HG02852 (cell line): Measurements from ENCODE around the gene ESRP2.
A peak's percentile ranks its signal among the peaks of the same experiment; 100 is the strongest.

ENCODE experiments used
- ATAC-seq: cut with Tn5 transposase; IDR thresholded peaks from one replicate; pipeline ENCODE4 v1.9.1; 2021; ENCODE audit warnings: mild to moderate bottlenecking, moderate library complexity; ENCODE audit not compliant: unreplicated experiment

ESRP2 gene

DNA sequence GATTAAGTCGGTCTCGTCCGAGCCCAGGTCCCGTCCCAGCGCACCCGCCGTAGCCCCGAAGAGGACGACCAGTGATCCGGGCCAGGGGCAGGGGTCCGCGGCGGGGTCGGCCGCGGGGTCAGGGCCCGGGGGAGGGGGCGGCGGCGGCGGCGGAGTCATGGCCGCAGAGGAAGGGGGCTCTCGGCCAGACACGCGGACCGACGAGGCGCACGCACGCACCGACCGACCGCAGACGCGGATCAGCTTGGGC lies at the start of gene ESRP2:
Gene ESRP2 (minus strand): TSS at position 241 of the 250 bp plus-strand sequence. CDS start 82 bp downstream, at position 159.
- no peak for ATAC-seq

DNA sequence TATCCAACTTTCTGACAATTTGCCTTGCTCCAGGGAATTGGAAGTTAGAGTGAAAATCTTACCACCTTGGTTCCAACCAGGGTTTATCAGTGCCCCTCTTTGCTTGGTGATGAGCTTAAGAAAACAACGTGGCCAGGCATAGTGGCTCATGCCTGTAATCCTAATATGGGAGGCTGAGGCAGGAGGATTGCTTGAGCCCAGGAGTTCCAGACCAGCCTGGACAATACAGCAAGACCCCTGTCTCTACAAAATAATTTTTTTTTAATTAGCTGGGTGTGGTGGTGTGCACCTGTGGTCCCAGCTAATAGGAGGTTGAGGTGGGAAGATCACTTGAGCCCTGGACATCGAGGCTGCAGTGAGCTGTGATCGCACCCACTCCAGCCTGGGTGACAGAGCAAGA lies 49.8 kb upstream of the ESRP2 start:
- no peak for ATAC-seq

DNA sequence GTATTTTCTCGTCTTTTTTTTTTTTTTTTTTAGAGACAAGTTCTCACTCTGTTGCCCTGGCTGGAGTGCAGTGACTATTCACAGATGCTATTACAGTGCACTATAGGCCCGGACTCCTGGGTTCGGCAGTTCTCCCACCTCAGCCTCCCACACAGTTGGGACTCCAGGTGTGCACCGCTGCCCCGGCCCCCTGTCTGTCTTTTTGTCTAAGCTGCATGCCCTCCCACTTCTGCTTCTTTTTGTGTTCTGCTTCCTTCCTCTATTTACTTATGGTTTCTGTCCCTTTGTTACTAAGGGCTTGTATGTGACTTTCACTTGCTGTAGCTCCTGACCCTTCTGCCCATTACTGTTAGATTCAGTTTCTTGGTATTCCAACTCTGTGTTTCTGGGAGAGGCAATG lies 48.9 kb upstream of the ESRP2 start:
- ATAC-seq: peak; percentile 57

DNA sequence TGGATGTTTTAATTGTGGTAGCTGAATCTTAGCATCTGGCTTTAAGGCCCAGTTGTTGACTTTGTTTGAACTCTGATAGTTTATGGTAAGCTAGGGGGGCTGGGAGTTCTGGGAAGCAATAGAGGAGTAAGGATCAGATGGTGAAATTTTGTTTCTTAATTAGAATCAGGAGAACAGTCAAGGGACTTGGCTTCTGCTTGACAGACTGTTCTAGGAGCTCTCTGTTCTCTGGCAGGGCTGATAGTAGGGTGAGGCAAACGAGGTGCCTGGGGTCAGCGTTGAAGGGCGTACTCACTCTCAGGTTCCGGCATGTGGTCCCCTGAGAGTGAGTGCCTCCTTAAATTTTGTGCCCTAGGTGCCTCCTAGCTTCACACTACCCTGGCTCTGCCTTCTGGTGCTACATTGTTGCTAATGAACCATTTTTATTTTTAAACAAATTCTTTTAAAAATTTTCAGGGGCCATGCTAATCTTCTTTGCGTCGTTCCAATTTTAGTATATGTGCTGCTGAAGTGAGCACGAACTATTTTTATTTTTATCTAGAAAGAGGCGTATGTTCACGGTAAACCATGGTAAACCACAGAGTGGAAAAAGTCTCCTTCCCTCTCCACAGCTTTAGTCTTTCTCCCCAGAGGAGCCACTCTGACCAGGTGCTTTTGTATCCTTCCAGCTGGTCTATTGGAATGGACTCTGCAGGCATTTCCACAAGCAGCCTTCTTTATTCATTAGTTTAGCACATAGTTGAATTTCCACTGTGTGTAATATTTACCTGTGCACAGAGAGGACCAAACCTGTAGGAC lies 48.1 kb upstream of the ESRP2 start:
- no peak for ATAC-seq

DNA sequence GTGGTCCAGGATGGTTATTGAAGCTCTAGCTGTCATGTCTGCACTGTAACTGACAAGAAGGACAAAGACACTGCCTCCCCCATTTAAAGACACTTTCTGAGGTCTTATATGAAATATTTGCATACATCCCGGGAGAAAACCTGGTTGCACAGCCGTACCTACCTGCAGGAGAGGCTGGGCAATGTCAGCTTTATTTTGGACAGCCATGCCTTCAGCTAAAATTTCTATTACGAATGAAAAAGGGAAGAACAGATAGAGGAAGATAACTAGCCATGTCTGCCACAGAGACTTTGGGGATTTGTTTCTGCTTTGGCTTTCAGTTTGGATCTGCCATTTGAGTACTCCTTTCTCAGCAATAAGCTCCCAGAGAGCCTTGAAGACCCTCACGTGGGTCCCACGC lies 47.4 kb upstream of the ESRP2 start:
- ATAC-seq: no peak

DNA sequence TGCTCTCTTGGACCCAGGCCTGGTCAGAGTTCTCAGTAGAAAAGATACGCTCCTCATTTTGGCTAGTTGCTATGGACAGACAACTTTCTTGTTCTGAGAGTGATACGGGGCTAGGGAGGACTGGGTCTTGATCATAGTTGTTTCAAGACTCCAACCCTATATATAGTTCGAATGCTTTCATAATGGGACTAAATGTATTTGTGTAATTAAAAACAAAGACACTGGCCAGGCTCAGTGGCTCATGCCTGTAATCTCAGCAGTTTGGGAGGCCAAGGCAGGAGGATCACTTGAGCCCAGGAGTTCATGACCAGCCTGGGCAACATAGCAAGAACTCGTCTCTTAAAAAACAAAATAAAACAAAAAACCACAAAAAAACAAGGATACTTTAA lies 46.1 kb upstream of the ESRP2 start:
- no peak for ATAC-seq

DNA sequence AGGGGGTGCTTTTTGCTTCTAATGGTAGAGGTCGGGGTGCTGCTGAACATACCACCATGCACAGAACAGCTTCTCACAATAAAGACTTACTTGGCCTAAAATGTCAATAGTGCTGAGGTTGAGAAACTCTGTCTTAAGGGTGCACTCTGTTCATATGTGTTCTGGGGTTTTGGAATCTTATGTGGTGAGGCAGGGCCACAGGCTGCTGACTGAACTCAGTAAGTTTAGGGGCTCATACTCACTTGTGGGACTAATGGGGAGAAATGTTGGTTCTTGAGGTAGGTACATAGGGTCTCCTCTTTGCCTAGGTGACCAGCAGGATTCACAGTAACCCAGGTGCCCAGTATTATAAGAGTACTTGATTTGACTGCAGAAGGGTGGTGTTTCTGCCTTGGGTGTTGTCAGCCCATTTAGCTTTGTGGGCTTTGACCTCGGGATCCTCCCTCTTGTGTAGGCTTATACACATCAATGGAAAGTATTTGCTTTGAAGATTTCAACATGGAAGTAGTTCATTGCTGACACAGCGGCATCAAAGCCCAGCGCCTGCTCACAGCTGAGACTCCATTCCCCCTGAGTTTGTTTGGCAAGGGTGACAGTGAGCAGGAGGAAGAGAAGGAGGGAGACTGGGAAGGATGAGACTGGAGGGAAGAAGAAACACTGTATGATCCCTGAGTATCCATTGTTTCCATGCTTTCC lies 45.6 kb upstream of the ESRP2 start:
- ATAC-seq: no peak

DNA sequence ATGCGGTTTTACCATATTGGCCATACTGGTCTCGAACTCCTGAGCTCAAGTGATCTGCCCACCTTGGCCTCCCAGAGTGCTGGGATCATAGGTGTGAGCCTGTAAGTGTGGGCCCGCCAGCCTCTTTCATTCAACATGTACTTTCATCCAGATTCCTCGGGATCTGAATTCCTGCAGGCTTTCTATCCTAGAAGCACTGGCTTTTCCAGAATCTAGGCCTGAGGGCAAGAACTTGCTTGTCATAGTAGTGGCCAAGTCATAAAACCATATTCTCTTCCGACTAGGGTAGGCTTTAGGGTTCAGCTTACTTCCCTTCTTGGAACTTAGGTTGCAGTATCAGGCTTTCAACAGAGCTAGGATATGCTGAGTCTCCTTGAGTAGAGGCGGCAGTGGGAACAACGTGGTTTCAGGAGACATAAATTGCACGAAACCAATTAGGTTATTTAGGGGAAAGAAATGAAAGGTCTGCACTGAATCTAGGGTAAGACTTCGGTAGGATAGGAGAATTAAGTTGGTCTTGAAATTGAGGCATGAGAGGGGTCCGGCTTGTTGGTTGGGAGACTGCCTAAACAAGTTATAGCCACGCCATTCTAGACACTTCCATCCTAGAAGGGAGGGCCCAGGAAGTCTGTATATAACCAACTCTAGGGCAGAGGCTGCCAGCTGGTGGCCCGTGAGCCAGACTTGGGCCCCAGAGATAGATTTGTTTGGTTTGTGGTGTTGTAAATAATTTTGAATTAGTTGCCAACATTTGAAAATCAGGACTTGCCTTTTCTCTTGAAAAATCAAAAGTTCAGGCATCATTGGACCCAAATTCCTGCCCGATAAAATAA lies 44.0 kb upstream of the ESRP2 start:
- ATAC-seq: no peak

DNA sequence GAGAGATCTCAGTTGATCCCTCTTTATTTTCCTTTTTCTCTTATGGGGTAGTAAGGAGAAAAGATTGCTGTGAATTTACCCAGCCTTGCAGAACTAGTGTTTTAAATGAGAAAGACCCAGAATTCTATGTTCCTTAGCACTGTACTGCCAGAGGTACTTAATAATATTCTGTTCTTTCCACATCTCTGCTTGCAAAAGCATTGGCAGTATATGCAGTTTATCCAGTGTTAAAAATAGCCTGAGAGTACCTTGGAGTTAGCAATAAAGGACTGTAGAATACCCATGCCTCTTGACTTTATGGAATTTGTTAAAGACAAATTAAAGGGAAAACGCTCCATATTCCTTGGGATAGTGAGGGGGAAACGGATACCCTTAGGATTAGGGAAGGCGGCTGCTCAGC lies 40.3 kb upstream of the ESRP2 start:
- ATAC-seq: no peak

DNA sequence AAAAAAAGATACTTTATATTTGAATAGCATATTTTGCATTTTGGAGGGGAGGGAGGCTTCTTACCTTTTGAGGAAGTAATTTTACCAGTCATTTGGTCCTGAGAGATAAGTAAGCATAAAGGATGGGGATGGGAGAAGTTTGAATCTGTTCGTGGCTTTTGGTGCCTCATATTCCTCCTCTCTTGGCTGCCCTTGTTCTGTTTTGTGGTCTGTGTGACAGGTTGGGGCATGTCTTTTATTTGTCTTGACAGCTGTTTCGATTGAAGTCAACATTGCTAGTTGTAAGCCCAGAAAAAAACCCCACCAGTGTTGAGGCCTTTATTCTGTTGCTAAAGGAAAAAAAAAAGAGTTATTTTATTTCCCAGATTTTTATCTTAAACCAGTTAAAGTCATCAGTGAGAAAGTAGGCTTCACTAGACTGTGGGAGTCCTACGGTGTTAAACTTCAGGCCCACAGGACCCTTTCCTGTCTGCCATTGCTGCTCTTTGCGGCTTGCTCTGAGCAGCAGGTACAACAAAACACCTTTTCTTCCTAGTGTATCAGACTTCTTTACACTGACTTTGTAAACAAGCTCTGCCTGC lies 39.8 kb upstream of the ESRP2 start:
- peak; percentile 69 for ATAC-seq

DNA sequence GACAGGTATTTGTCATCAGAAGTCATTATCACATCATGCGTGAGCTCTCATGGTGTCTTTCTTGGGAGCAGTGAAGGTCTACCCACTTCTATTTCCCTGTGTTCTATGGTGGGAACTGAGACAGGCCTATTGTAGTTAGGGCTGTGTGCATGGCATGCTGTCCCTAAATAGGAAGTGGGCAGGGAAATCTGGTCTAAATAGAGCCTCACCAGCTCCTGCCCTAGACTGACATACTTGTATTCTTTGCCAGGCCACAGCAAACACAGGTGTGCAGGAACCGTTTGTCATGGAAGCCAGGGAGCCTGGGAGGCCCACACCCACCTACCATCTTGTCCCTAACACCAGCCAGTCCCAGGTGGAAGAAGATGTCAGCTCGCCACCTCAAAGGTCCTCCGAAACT lies 38.5 kb upstream of the ESRP2 start:
- no peak for ATAC-seq

DNA sequence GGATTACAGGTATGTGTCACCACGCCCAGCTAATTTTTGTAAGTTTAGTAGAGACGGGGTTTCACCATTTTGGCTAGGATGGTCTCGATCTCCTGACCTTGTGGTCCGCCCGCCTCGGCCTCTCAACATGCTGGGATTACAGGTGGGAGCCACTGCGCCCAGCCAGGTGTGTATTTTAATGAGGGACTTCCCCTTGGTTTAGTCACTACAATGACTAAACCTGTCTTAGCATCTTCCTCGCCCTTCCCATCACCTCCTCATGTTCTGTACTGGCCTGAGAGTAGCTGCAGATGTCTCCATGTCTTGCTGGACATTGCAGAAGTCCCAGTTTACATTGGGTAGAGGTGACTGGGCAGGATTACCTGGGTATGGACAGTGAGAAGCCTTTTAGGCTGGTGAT lies 38.0 kb upstream of the ESRP2 start:
- no peak for ATAC-seq

DNA sequence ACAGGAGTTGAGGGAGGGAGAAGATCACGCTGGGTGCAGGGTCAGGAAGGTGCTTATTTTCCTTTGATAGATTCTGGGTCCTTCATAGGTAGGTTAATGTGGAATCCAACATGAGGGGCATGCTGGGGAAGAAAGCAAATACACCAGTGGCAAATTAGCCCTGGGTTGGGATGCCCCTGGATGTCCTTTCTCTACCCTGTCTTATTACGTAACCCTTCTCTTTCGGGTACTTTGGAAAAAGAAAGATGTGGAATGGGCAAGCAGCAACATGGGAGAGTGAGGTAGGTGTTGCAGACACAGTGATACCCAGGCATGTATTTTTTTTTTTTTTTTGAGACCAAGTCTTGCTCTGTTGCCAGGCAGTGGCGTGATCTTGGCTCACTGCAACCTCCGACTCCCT lies 37.5 kb upstream of the ESRP2 start:
- ATAC-seq: no peak

DNA sequence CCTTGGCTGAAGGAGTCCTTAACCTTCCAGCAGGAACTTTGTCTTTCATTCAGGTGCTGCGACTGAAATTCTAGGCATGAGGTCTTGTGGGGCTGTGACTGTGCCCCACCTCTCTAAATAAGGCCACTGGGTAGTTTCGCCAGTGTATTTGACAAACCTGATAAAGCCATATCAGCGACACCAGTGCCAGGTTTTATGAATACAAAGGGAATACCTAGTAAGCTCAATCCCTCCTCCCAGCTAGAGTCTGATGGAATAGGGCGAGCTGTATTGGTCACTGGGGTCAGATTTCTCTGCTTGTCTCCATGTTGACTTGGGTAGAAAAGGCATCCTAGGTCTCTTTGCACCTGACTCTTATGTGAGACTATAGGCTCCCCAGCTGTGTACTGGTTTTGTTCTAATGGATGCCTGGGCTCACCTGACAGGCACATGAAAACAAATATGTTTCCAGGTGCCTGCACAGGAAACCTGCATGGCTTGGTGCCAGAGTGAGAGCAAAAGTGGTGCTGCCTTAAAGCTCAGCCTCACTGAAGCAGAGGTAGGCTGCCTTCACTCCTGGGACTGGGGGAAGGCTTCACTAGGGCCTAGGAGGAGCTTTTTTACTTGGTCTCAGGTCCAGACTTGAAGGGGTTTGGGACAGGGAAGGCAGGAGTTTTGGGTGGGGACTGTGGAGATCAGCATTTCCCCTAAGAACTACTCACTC lies 36.7 kb upstream of the ESRP2 start:
- ATAC-seq: no peak

DNA sequence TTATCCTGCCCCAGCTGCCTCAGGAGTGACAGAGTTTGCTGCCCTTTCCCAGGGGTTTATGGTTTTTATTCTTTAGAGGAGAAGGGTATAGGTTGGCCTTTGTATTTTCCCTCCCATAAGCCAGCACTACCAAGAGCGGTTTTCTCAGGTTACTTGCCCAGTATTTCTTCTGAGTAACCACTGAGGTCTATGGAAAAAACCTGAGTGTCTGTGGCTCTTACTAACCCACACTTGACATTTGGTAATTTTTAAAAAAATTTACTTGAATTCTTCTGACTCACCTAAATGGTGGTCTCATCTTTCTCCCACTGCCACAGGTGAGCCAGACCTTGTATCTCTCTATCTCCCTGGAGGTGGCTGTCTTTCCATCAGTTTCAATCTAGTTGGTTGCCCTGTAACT lies 34.4 kb upstream of the ESRP2 start:
- no peak for ATAC-seq

DNA sequence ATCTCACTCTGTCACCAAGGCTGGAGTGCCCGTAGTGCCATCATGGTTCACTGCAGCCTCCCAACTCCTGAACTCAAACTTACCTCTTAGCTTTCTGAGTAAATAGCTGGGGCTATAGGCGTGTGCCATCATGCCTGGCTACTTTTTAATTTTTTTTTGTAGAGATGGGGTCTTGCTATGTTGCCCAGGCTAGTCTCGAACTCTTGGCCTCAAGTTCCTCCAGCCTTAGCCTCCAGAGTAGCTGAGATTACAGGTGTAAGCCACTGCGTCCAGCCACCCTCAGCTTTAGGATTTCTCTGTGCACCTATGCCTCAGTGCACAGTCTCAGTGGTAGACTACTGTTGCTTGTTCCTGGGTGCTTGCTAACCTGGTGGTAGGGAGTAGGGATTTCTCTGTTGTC lies 33.9 kb upstream of the ESRP2 start:
- no peak for ATAC-seq

DNA sequence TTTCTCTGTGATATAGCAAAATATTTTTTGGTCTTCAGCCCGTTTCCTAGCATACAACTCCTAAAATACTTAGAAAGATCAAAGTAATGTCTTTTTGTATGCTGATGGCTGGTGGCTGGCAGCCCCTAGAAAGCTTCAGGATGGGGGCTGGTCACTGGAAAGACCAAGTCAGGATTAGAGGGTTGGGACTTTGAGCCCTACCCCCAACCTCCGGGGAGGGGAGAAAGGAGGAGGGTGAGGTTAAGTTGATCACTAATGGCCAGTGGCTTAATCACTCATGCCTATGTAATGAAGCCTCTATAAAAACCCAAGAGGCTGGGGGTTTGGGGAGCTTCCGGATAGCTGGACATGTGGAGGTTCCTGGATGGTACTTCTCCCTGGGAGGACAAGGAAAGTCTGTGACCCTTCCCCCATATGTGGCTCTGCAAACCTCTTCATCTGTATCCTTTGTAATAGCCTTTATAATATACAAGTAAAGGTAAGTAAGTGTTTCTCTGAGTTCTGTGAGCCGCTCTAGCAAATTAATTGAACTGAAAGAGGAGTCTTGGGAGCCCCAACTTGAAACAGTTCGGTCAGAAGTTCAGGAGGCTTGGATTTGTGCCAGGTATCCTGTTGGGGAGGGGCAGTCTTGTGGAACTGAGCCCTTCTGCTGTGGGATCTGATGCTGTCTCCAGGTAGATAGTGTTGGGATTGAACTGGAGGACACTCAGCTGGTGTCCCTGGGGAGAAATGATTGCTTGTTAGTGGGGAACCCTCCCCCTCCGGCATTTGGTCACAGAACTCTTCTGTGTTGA lies 31.9 kb upstream of the ESRP2 start:
- no peak for ATAC-seq

DNA sequence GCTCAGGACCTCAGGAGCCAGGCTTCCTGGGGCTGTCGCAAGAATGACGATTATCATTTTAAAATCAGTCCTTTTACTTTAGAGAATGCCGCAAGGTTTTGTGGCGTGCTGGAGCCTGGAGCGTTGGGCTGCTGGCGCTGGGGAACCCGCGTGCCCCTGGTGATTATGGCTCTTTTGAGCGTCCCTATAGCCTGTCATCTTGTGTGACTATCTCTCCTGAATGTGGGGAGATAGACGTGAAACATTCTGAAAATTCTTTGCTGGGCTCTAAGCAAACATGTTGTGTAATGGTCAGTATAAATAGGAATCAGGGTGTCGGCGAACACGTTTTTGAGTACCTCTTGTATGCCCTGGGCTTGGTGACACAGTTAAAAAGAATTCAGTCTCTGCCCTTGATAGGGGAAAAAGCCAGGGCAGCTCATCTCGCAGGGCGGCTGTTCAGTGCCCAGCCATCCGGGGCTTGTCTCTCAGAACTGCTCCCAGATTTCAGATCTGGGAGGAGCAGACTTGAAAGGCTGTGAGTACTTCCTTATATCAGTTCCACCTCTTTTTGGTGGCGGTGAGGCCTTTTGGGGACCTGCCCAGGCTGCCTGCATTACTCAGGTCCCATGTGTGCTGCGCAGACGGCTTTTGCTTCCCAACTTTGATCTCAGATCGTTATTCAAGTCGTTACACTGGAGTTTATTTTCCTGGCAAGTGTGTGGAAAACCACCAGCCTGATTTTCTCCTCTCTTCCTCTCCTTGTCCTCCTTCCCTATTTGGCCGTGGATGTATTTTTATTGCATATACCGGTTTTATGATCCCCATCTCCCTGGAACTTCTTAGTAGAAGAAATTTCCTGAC lies 29.4 kb upstream of the ESRP2 start:
- ATAC-seq: no peak
